T-helper 2 cell treated with Interferon-gamma antibody and Interleukin-4, amounts not matched to agents 100 ng/mL and 5 ng/mL, for 36 hours (primary cell): ENCODE results near the gene UQCRC1. TPM values are rescaled to one million over a fixed set of nuclear protein-coding genes. Genes with fewer than 3 reads are reported as not detected.

Experiments
- intact Hi-C: fragments of 100-400 bp; cut with micrococcal nuclease; formaldehyde crosslinking; loops from one replicate; pipeline ENCODE4 v1.15.1; 2023
- total RNA-seq: library from RNA; stranded (reverse); gene quantifications from 2 replicates; pipeline ENCODE4 v1.2.3, GENCODE V29; 2022

Gene UQCRC1
- total RNA-seq, 1 donor from 2014 or later, result 180 TPM

GRCh38 chr3:48634661-48635221, 25.3 kb upstream of the UQCRC1 start:
- intact Hi-C loops, result loop anchor here (1.0 to 10.0 kb wide), 5 partner anchors 22 to 230 kb away; partner anchors contain the start of genes NCKIPSD and UQCRC1

- intact Hi-C loops, result loop anchor here (10.0 kb wide), 1 partner anchor 229 kb away; no protein-coding TSS in a partner anchor
Observed at GRCh38 chr3:48633743-48634142, 24.3 kb upstream of the UQCRC1 start.

GRCh38 chr3:48633256-48633655, 23.8 kb upstream of the UQCRC1 start:
- intact Hi-C loops, result loop anchor here (10.0 kb wide), 1 partner anchor 228 kb away; no protein-coding TSS in a partner anchor

GRCh38 chr3:48631516-48632448, 22.3 kb upstream of the UQCRC1 start:
- intact Hi-C loops, result loop anchor here (10.0 kb wide), 1 partner anchor 227 kb away; no protein-coding TSS in a partner anchor

GRCh38 chr3:48630833-48631232, 21.4 kb upstream of the UQCRC1 start:
- intact Hi-C loops, result loop anchor here (10.0 kb wide), 1 partner anchor 226 kb away; no protein-coding TSS in a partner anchor

- intact Hi-C loops, result loop anchor here (10.0 kb wide), 1 partner anchor 226 kb away; no protein-coding TSS in a partner anchor
Observed at GRCh38 chr3:48630407-48630806, 21.0 kb upstream of the UQCRC1 start.

GRCh38 chr3:48629894-48630293, 20.4 kb upstream of the UQCRC1 start:
- intact Hi-C loops, result loop anchor here (10.0 kb wide), 1 partner anchor 225 kb away; no protein-coding TSS in a partner anchor

GRCh38 chr3:48628277-48629017, 19.0 kb upstream of the UQCRC1 start:
- intact Hi-C loops, result no loop called here

- intact Hi-C loops, result no loop called here
Observed at GRCh38 chr3:48625600-48625999, 16.2 kb upstream of the UQCRC1 start.

- intact Hi-C loops, result no loop called here
Observed at GRCh38 chr3:48624767-48625166, 15.3 kb upstream of the UQCRC1 start.

- intact Hi-C loops, result no loop called here
Observed at GRCh38 chr3:48623851-48624547, 14.6 kb upstream of the UQCRC1 start.

GRCh38 chr3:48621461-48621869, 12.0 kb upstream of the UQCRC1 start, which contains the start of gene TMEM89:
Gene TMEM89 (minus strand): TSS chr3:48621769. CDS start chr3:48621756, 13 bp downstream.
- intact Hi-C loops, result no loop called here

GRCh38 chr3:48619541-48620524, 10.4 kb upstream of the UQCRC1 start:
- intact Hi-C loops, result no loop called here

- intact Hi-C loops, result no loop called here
Observed at GRCh38 chr3:48617559-48617958, 8.1 kb upstream of the UQCRC1 start.

- intact Hi-C loops, result no loop called here
Observed at GRCh38 chr3:48614044-48614443, 4.6 kb upstream of the UQCRC1 start.

- intact Hi-C loops, result no loop called here
Observed at GRCh38 chr3:48612309-48612708, 2.9 kb upstream of the UQCRC1 start.

- intact Hi-C loops, result loop anchor here (5.0 kb wide), 1 partner anchor 400 kb away; the partner anchor contains the start of gene WDR6
Observed at GRCh38 chr3:48607519-48607918, 1.9 kb downstream of the UQCRC1 start.

- intact Hi-C loops, result no loop called here
Observed at GRCh38 chr3:48601622-48601994, 7.8 kb downstream of the UQCRC1 start.
